HG03439 (cell line): ENCODE results near the gene COPS6.

Source experiments
- ATAC-seq: cut with Tn5 transposase; IDR thresholded peaks from one replicate; pipeline ENCODE4 v1.9.1; 2021; ENCODE audit warnings: mild to moderate bottlenecking, moderate library complexity; ENCODE audit not compliant: unreplicated experiment

Gene COPS6

DNA sequence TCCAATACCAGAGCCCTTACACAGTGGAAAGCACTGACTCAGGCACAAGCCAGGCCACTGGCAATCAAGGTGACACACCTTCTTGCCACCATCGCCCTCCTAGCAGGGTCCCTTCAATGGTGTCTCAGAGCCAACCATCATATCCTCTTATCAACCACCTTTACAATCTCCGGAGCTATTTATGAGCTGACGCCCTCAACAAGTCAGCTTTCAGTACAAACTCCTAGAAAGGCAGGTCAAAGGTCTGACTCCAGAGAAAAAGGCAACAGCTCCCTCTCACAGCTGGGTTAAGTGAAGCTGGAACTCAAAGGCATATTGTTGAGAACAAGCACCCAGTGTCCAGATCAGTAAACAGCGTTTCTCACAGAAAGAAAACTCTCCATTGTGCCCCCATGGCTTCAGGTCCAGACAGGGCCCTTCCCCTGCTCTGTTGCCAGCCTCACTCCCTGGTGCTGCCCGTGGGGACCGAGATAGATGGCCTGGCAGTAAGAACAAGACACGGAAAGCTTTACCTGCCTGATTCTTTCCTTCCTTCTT lies 9.7 kb upstream of the COPS6 start:
- ATAC-seq = no peak

DNA sequence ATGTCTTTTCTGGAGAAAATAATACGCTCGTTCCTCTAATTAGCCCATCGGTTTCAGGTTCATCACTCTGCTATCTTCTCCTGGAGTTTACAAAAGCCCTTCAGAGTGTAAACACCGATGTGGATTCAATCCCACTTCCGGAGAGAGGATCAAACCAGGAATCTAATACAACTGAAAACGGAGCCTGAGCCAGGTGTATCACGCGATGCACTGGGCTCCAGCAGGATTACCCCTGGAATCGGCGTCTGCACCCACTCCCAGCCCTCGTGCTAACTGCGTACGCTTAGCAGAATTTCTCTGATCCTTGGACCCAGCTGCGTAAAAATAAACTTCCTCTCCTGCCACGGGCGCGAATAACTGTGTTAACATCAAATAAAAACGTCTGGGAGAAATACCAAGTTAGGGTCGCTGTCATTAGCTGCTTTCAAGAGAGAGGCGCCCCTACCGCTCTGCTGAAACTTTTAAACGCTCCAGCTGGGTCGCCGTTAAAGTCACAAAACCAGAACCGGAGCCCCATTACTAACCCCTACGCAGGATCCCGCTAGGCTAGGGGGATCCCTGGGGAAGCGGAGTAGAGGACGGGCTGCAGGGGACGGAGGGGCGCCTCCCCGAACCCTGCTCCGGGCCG lies 7.7 kb upstream of the COPS6 start:
- peak; percentile 11 for ATAC-seq

DNA sequence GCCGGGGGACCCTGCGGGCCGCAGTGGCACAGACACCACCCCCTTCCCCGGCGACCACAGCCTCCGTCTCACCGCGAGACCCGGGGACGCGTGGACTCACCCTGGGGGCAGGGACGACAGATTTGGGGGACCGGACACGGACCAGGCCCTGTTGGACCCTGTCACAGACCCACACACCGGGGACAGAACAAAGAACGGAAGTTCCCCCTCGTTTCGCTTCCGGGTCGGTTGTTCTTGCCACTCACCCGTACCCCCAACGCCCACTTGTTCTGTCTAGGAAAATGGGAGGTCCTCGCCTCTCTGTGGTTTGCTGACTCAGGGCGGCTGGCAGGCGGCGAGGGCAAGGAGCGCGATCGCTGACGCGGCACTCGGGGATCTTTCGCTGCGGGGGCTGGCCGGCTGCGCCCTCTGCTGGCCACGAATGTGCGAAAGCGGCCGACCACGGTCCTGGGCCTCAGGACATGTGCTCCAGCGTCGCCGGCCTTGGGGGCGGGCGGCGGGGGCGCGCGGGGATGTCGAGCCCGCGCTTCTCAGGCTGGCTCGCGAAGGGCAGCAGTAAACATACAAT lies 7.2 kb upstream of the COPS6 start, which contains the start of gene ZNF3:
Gene ZNF3 (minus strand): TSS at position 189 of the 568 bp plus-strand sequence. CDS start 4,366 bp downstream, outside the sequence.
- ATAC-seq = peak; percentile 86

DNA sequence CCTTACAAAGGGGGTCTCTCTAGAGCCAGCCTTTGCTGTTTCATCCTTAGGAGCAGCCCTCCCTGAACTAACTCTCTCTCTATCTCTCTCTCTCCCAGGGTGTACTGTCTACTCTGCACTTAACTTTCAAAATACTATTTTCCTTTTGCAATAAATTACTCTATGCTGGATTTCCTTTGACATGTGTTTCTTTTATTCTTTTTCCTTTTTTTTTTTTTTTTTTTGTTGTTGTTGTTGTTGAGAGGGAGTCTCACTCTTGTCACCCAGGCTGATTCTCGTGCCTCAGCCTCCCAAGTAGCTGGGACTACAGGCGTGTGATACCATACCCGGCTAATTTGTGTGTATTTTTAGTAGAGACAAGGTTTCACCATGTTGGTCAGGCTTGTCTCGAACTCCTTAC lies 5.8 kb upstream of the COPS6 start:
- ATAC-seq = no peak

DNA sequence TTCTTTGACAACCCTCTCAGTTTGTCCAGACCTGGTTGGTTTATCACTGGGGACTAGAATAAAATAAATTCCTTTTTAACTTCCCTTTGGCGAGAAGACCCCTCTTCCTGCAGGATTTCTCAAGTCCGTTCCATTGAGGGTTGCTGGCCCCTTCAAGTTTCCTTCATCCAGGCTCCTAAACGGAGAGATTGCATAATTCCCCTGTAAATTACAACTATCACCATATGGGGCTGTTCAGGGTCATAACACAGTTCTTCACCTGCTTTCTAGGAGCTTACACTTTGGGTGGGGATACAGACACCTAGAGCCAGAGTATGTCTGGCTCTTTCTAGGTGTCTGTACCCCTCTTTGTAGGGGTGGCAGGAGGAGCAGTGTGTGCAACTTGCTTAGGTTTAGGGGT lies 3.3 kb upstream of the COPS6 start:
- no peak for ATAC-seq

DNA sequence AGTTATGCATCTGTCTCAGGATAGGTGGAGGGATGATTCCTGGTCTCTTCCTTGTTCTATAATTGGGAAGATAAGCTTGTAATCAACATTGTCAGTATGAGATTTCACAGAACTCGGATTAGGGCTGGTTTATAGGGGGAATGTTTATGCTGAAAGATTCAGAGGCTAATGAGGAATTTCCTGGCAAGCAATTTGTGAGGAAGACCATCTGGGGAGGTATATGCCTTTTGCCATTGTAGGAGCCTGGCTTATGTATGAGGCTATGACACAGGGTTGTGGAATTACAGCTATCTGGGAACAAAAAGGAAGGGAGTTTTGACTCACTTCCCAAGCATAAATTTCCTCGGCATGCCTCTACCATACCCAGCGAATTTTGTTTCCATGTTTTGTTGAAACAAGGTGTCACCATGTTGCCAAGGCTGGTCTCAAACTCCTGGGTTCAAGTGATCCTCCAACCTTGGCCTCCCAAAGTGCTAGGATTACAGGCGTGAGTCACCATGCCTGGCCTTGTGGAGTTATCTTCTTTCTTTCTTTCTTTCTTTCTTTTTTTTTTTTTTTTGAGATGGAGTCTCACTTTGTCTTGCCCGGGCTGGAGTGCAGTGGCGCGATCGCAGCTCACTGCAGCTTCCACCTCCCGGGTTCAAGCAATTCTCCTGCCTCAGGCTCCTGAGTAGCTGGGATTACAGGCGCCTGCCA lies 1.6 kb upstream of the COPS6 start:
- no peak for ATAC-seq

DNA sequence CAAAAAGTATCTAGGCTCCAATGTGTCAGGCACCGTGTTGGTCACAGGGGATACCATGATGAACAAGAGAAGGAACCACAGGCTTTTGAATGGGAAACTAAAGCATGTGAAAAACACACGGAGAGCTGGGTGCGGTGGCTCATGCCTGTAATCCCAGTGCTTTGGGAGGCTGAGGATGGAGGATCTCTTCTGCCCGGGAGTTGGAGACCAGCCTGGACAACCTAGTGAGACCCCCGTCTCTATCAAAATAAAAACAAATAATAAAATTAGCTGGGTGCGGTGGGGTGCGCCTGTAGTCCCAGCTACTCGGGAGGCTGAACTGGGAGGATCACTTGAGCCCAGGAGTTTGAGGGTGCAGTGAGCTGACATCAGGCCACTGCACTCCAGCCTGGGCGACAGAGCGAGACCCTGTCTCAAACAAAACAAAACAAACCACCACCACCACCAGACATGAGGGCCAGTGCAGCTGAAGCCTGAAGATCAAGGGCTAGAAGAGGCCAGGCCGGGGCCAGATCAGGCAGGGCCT lies 611 bp upstream of the COPS6 start:
- ATAC-seq = no peak

DNA sequence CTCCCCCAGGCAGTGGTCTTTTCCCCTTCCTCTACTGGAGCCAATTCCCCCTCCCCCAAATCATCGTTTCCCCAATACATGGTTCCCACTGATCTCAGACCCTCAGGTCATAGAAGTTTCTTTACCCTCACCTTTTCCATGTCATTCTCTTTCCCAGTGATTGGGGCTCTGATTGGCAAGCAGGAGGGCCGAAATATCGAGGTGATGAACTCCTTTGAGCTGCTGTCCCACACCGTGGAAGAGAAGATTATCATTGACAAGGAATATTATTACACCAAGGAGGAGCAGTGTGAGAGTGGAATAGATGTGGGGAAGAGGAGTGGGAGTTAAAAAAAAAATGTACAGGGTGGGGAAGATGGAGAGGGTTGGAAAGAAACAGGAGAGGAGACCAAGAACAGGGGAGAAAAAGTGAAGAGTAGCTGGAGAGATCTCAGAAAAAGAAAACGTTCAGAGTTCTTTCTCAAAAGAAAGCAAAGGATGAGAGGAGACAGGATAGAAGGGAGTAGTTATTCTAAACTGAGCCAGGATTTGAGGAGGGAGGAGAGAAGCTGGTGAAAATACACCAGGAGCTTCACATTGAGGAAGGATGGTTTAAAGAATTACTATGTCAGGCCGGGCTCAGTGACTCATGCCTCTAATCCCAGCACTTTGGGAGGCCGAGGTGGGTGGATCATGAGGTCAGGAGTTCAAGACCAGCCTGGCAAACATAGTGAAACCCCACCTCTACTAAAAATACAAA lies 858 bp downstream of the COPS6 start:
- ATAC-seq = no peak

DNA sequence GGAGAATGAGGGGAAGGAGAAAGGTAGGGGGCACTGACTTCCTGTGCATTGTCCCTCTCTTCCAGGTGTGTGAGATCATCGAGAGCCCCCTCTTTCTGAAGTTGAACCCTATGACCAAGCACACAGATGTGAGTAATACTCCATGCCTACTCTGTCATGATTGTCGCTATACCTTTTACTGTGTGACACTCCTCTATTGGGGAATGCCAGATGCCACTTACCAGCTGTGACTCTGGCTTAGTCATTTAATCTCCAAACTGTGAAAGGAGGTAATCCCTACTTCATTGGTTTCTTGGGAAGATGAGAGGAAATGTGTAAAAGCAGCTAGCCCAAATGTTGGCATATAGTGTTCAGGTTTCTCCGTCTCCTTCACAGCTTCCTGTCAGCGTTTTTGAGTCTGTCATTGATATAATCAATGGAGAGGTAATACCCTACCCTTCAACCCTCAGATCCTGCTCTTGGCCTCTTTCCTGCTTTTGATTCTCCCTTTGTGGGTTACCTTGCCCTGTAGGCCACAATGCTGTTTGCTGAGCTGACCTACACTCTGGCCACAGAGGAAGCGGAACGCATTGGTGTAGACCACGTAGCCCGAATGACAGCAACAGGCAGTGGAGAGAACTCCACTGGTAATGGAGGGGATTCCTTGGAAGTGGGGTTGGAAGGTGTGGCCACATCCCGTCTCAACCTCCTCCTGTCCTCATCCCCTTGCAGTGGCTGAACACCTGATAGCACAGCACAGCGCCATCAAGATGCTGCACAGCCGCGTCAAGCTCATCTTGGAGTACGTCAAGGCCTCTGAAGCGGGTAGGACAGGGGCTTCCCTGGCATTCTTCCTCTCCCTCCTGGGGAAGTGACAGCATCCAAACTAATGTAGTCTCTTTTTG lies 2.0 kb downstream of the COPS6 start:
- ATAC-seq = no peak

DNA sequence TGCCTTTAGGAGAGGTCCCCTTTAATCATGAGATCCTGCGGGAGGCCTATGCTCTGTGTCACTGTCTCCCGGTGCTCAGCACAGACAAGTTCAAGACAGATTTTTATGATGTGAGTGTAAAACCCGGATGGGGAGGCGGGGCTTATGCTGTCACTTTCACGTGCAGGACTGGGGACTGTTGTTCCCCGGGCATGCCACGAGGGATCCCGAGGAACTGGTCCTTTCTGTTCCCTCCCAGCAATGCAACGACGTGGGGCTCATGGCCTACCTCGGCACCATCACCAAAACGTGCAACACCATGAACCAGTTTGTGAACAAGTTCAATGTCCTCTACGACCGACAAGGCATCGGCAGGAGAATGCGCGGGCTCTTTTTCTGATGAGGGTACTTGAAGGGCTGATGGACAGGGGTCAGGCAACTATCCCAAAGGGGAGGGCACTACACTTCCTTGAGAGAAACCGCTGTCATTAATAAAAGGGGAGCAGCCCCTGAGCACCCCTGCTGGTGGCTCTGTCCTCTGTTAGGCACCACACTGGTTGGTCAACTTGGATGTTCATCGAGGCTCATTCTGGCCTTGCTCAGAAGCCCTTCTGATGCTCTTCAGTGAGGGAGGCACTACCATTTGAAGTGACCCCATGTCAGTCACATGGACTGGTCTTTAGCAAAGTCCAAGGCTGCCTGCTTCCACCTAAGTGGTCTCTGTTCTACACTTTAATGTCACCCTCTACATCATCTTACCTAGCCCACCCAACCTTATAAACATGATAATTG lies 2.8 kb downstream of the COPS6 start:
- ATAC-seq = no peak

DNA sequence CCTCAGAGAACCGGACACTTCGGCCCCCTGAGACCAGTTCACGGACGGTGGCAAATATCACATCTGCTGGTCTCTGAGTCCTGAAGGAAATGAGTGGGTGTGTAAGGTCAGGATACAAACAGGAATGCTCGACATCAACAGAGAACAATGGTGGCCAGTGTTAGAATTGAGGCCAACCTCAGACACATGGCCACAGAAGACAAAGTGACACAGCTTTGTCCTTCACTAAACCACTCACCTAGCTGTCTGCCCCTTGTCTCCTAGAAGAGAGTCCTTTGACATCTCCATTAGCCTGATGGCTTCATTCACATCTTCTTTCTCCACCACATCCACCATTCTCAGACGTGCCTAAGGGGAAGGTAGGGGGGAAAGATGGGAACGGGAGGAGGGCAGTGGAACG lies 4.3 kb downstream of the COPS6 start:
- no peak for ATAC-seq

DNA sequence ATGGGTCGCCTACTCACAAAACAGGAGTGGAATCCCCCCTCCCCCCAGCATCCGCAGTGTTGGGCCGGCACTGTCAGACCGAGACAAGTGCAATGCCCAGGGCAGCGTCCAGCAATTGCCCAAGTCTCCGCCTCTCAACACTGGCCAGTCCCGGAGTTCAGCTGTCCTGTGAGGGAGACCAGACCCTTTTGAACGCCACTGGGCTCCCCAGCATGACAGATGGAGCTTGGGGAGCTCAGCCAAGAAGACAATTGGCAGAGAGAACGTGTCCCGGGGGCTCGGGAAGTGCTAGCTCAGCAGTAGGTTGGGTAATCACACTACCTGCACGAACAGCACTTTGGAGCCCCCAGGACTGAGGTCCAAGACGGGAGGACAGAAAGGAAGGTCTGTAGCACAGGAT lies 4.7 kb downstream of the COPS6 start:
- ATAC-seq = no peak

DNA sequence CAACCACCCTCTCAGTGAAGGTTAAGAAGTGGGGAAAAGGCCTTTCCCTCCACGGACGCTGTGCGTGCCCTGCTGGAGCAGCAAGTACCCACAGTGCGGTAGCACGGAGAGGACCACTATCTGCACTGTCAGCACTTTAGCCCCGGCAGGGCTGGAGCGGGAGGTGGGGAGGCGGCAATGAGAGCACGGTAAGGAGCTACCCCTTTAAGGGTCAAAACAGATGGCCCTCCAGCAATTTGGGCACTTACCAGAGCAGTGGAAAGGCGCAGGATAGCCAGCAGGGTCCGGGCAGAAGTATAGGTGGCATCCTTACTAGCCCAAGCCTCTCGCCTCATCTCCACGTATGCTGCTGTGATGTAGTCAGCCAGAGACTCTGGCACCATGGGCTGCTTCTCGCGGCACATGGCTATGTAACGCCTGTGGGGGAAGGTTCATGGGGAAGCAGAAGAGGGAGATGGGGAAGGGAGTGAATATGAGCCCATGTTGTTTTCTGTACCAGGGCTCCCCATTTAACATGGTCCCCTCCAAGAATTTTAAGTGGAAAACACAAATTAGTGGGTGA lies 5.2 kb downstream of the COPS6 start:
- ATAC-seq = no peak

DNA sequence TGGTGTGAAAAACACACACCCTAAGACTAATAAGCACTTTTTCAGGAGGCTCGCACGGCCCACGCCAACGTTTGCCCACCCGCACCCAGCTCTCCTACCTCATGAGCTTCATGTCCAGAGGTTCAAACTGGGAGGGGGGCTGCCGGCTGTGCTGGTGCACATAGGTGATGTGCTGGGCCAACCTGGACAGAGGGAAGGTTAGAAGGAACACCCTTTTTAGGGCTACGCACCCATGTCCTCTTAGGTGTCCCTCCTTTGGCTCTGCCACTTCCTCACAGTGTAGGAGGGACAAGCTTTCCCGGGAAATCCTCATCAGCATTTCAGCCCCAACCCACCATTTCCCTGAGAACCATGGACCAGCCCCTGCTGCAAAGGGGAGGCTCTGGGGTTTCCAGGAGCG lies 6.5 kb downstream of the COPS6 start:
- no peak for ATAC-seq

DNA sequence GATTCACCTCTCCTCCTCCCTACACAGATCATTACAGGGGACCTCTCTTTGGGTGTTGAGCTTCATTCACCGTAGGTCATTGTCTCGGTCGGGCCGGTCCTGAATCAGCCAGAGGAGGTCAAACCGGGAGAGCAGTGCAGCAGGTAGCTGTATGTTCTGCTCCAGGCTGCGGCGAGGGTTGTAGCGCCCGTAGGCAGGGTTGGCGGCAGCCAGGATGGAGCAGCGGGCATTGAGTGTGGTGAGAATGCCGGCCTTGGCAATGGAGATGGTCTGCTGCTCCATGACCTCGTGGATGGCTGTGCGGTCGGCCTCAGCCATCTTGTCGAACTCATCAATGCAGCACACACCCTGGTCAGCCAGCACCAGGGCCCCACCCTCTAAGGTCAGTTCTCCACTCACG lies 6.9 kb downstream of the COPS6 start:
- ATAC-seq = no peak

DNA sequence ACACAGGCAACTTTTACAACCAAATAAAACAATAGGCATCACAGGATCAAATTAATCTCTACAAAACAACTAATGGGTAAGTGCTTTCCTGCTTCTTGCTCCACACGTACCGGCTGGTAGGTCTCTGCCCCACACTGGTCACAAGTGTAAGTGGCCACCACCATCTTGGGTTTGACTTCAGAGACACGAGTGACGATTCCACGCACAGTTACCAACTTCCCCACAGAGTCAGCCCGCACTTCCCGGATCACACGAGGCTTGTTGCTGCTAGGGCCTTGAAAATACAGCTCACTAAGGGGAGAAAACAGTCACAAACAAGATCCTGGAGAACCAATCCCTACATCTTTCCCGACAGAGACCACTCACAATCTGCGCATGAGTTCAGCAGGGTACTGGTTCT lies 10.1 kb downstream of the COPS6 start:
- no peak for ATAC-seq

DNA sequence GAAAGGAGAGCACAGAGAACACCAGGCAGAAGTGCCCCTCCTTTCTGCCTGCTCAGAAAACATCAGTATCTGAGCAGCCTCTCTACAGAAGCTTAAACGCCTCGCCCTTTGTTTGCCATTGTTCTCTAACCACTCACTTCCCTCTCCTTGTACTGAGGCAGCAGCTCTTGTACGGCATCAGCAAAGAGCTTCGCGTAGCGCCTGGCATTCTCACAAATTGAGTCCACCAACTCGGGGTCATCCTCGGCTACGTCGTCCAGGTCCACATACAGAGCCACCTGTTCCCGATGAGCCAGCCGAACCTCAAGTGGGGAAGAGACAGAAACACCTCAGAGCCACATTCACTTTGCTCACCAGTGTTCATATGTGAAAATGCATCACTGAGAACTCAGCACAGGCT lies 10.7 kb downstream of the COPS6 start:
- no peak for ATAC-seq

DNA sequence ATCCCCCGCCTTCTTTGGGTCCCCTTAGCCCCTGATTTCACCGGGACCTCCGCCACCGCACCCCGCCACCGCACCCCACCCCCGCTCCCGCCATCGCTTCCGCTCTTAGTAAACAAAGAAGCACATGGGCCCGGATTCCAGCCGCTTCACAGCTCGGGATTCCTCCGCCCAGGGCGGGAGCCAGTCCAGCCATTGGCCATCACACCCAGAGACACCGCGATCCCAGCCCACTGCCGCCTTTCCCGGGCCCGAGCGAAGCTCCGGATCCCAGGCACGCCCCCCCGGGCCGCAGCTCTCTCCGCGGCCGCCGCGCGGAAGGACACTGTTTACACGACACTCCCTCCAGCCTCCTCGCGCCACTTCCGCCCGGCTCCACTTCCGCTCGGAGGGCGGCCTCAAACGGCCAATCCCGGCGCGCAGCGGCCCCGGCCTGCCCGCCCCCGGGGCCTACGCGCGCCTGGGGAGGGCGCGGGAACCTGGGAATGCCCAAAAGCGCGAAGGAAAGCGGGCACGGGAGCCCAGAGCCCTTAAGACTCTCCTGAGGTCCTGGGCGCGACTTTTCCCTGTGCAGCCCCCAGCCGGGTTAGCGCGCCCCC lies 11.7 kb downstream of the COPS6 start:
- peak; percentile 57 for ATAC-seq
